Fibroblast of lung (primary cell): ENCODE results near the gene OPN3. TPM values are rescaled to one million over a fixed set of nuclear protein-coding genes. Genes with fewer than 3 reads are reported as not detected.

Experiments used
- DNase-seq, 2 donors: peaks; one replicate each; pipeline versions ENCODE4 v3.0.0 to v3.0.0-alpha.2; 2010; ENCODE audit warnings: low read depth in 2 of 2
- H2AFZ ChIP-seq: 2 replicates; pipeline ENCODE4 v1.5.1; 2012; ENCODE audit warnings: low read length, control low read depth, inconsistent platforms
- H3K27ac ChIP-seq: 2 replicates; pipeline ENCODE4 v1.5.1; 2011; ENCODE audit warnings: low read length, control low read depth; ENCODE audit not compliant: insufficient read depth
- H3K27me3 ChIP-seq: 2 replicates; pipeline ENCODE4 v1.5.1; 2011; ENCODE audit warnings: mild to moderate bottlenecking, low read length; ENCODE audit not compliant: control insufficient read depth, insufficient read depth
- H3K36me3 ChIP-seq: 2 replicates; pipeline ENCODE4 v1.5.1; 2011; ENCODE audit warnings: low read length; ENCODE audit not compliant: control insufficient read depth, insufficient read depth
- H3K4me1 ChIP-seq: 2 replicates; pipeline ENCODE4 v1.5.1; 2011; ENCODE audit warnings: low read length; ENCODE audit not compliant: control insufficient read depth, insufficient read depth; ENCODE audit errors: extremely low read depth
- H3K4me2 ChIP-seq: 2 replicates; pipeline ENCODE4 v1.5.1; 2011; ENCODE audit warnings: low read length, control low read depth; ENCODE audit not compliant: insufficient read depth; ENCODE audit errors: extremely low read depth
- H3K4me3 ChIP-seq, 4 experiments: fragments of 200-600 bp in 1 of 4; sonication (generic) in 1 of 4; replicated peaks in 1 of 4; 2 replicates each; pipeline ENCODE4 v1.5.1; 2011 to 2016; ENCODE audit warnings: low read length in 4 of 4, low read depth in 3 of 4, mild to moderate bottlenecking in 3 of 4, control low read depth in 2 of 4, inconsistent platforms in 1 of 4, mixed read lengths in 1 of 4; ENCODE audit not compliant: insufficient read depth in 1 of 4; ENCODE audit errors: control extremely low read depth in 1 of 4
- H3K79me2 ChIP-seq: 2 replicates; pipeline ENCODE4 v1.5.1; 2012; ENCODE audit warnings: mild to moderate bottlenecking, low read length, inconsistent platforms; ENCODE audit not compliant: control insufficient read depth, insufficient read depth
- H3K9ac ChIP-seq: 2 replicates; pipeline ENCODE4 v1.5.1; 2011; ENCODE audit warnings: mild to moderate bottlenecking, low read length, control low read depth; ENCODE audit not compliant: insufficient read depth
- H3K9me3 ChIP-seq: 2 replicates; pipeline ENCODE4 v1.5.1; 2012; ENCODE audit warnings: low read depth, low read length; ENCODE audit not compliant: control insufficient read depth, insufficient read depth
- H4K20me1 ChIP-seq: 2 replicates; pipeline ENCODE4 v1.5.1; 2011; ENCODE audit warnings: low read length; ENCODE audit not compliant: control insufficient read depth, insufficient read depth; ENCODE audit errors: extremely low read depth
- EZH2 ChIP-seq: IDR thresholded peaks from 2 replicates; pipeline ENCODE4 v1.5.1; 2012; ENCODE audit warnings: low read length, control low read depth, mild to moderate bottlenecking; ENCODE audit errors: missing control alignments
- polyA plus RNA-seq, 2 donors: library from polyadenylated mRNA; depleted of rRNA in 1 of 2; stranded (reverse) in 1 of 2; unstranded in 1 of 2; fragments of >200 nt; gene quantifications; 2 replicates each; pipeline ENCODE4 v1.2.1, GENCODE V29; 2011 to 2012; ENCODE audit warnings: missing spikeins in 1 of 2
- total RNA-seq: library from RNA; depleted of rRNA; stranded (reverse); fragments of >200 nt; gene quantifications from 2 replicates; pipeline ENCODE4 v1.2.1, GENCODE V29; 2014
- TF ChIP-seq, protein P1 (sequence below), 2 donors: IDR thresholded peaks in 1 of 2; conservative IDR thresholded peaks in 1 of 2; 1 replicate in 1 of 2; 2 replicates in 1 of 2; pipeline ENCODE4 v1.5.1; 2011 to 2012; ENCODE audit warnings: low read length in 2 of 2, control low read depth in 1 of 2, inconsistent platforms in 1 of 2, low read depth in 1 of 2, mild to moderate bottlenecking in 1 of 2

Gene OPN3
- total and polyA plus RNA-seq, 2 donors (not counting 1 experiment from before 2014, with no cell fraction given), result 32.5 to 58.9 TPM

DNA sequence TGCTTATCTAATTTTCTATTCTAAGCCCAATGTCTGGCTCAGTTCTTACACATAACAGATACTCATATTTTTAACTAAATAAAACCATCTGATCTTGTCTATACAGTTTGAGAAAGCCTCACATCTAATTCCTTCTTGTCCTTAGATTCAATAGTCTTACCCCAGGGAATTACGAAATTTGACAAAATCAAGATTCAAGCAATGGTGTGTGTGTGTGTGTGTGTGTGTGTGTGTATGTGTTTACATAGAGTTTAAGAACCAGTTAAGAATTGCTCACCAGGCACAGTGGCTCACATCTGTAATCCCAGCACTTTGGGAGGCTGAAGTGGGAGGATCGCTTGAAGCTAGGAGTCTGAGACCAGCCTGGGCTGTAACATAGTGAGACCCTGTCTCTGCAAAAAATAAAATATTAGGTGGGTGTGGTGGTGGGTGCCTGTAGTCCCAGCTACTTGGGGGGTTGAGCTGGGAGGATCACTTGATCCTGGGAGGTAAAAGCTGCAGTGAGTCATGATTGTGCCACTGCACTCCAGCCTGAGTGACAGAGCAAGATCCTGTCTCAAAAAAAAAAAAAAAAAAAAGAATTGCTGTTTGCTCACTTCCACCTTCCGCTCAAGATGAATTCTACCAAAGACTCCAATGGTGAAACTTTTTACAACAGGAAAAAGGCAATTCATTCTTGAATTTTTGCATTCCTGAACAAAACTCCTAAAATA, 18.1 kb upstream of the OPN3 start:
- Histone ChIP-seq H2AFZ (no peak overlapping the region), H3K4me1 (no peaks in the 10 kb centered on the region), H3K27me3 (no peaks in the 10 kb centered on the region), H3K9ac (no peak overlapping the region), H3K36me3 (no peaks in the 10 kb centered on the region), H3K9me3 (no peaks in the 10 kb centered on the region), H3K4me3 (no peak overlapping the region), H3K79me2 (no peaks in the 10 kb centered on the region), H3K27ac (no peak overlapping the region), H4K20me1 (no peaks in the 10 kb centered on the region), H3K4me2 (no peak overlapping the region)
- DNase-seq, result peak in 1 of 2 donors; percentile 6
- TF ChIP-seq EZH2, result no peak
- TF ChIP-seq, protein P1, sequence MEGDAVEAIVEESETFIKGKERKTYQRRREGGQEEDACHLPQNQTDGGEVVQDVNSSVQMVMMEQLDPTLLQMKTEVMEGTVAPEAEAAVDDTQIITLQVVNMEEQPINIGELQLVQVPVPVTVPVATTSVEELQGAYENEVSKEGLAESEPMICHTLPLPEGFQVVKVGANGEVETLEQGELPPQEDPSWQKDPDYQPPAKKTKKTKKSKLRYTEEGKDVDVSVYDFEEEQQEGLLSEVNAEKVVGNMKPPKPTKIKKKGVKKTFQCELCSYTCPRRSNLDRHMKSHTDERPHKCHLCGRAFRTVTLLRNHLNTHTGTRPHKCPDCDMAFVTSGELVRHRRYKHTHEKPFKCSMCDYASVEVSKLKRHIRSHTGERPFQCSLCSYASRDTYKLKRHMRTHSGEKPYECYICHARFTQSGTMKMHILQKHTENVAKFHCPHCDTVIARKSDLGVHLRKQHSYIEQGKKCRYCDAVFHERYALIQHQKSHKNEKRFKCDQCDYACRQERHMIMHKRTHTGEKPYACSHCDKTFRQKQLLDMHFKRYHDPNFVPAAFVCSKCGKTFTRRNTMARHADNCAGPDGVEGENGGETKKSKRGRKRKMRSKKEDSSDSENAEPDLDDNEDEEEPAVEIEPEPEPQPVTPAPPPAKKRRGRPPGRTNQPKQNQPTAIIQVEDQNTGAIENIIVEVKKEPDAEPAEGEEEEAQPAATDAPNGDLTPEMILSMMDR (conservative IDR thresholded peaks at IDR 0.05 in 1 of 2, IDR thresholded peaks at IDR 0.05 in 1 of 2; ENCODE audit: low read depth in 1 of 2, low read length in 2 of 2), result no peak

DNA sequence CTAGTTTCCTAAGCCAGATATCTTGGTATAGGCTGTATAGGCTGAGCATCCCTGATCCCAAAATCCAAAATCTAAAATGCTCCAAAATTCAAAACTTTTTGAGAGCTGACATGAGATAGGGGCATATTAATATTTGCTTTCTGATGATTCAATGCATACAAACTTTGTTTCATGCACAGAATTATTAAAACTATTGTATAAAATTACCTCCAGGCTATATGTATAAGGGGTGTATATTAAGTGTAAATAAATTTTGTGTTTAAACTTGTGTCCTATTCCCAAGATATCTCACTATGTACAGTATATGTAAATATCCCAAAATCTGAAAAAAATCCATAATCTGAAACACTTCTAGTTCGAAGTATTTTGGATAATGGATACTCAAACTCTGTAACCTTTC, 14.5 kb upstream of the OPN3 start:
- no peak for DNase-seq
- no peaks in the 10 kb centered on the region for H3K4me1 ChIP-seq
- H2AFZ ChIP-seq, result no peak overlapping the region
- no peaks in the 10 kb centered on the region for H3K79me2 ChIP-seq
- no peaks in the 10 kb centered on the region for H3K36me3 ChIP-seq
- no peak overlapping the region for H3K4me3 ChIP-seq
- H4K20me1 ChIP-seq, result no peaks in the 10 kb centered on the region
- no peak overlapping the region for H3K4me2 ChIP-seq
- H3K9me3 ChIP-seq, result no peaks in the 10 kb centered on the region
- H3K9ac ChIP-seq, result no peak overlapping the region
- TF ChIP-seq EZH2, result no peak
- TF ChIP-seq, protein P1 (conservative IDR thresholded peaks at IDR 0.05 in 1 of 2, IDR thresholded peaks at IDR 0.05 in 1 of 2; ENCODE audit: low read depth in 1 of 2, low read length in 2 of 2), result no peak
- H3K27ac ChIP-seq, result no peak overlapping the region
- no peaks in the 10 kb centered on the region for H3K27me3 ChIP-seq

DNA sequence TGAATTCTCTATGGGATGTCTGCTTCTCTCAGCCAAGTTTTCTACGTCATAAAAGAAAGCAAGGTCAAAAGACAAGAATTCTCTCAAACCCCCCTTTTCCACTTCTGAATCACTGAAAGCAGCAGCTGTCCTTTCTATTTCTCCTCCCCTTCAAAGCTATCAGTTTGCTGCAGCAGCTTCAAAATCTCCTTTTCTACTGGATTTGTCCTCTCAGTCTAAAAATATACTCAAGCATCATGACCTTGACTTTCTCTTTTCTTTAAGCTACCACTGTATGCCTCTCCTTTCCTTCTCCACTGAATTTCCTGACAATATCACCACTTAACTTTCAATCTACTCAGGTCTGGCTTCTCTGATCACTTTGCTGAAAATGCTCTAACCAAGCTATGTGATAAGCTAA, 13.8 kb upstream of the OPN3 start:
- no peak for DNase-seq
- Histone ChIP-seq H3K9ac (no peak overlapping the region), H3K4me3 (no peak overlapping the region), H3K9me3 (no peaks in the 10 kb centered on the region), H3K4me2 (no peak overlapping the region), H3K36me3 (no peaks in the 10 kb centered on the region), H4K20me1 (no peaks in the 10 kb centered on the region), H3K27me3 (no peaks in the 10 kb centered on the region), H3K79me2 (no peaks in the 10 kb centered on the region), H3K27ac (no peak overlapping the region), H3K4me1 (no peaks in the 10 kb centered on the region), H2AFZ (no peak overlapping the region)
- no peak for TF ChIP-seq EZH2
- TF ChIP-seq, protein P1 (conservative IDR thresholded peaks at IDR 0.05 in 1 of 2, IDR thresholded peaks at IDR 0.05 in 1 of 2; ENCODE audit: low read depth in 1 of 2, low read length in 2 of 2), result no peak
